ENCODE results near the gene TMEM235. TPM values are rescaled to one million over a fixed set of nuclear protein-coding genes. Genes with fewer than 3 reads are reported as not detected.

Gene TMEM235
- total and polyA plus RNA-seq, 2 experiments from 2014 or later = not detected

GRCh38 chr17:78202666-78203065 lies 28.8 kb upstream of the TMEM235 start (continued):
- no peak for TF ChIP-seq ZNF462 (CRISPR knock-in tag; IDR thresholded peaks at IDR 0.05)
- TF ChIP-seq ZNF114 (CRISPR knock-in tag; IDR thresholded peaks at IDR 0.05) = no peak

- no peaks in the 10 kb centered on the region for H3K36me3 ChIP-seq (ENCODE audit: insufficient read depth)
- H3K27ac ChIP-seq (ENCODE audit: low read depth) = no peak overlapping the region
- no peaks in the 10 kb centered on the region for H3K79me2 ChIP-seq (replicated peaks; ENCODE audit: insufficient read depth)
- DNase-seq (ENCODE audit: low spot score) = no peak
- Mint-ChIP-seq H3K27me3 (ENCODE audit: insufficient read depth, low read depth, poor library complexity) (peaks cover 3% of the 10 kb centered on the region), H3K9me3 (no peaks in the 10 kb centered on the region), H3K4me1 (no peaks in the 10 kb centered on the region), H3K36me3 (ENCODE audit: low read depth) (peaks cover 15% of the 10 kb centered on the region; the same call in 1 of the 3 replicates), H3K4me3 (no peak overlapping the region), H3K27ac (no peak overlapping the region)
- H3K4me3 ChIP-seq = no peak overlapping the region
- no peaks in the 10 kb centered on the region for H3F3A ChIP-seq (replicated peaks; ENCODE audit: low read depth)
- no peak overlapping the region for H3K4me2 ChIP-seq
- no peak for ATAC-seq
- no peak overlapping the region for H2AFZ ChIP-seq
- no peaks in the 10 kb centered on the region for H3K27me3 ChIP-seq (ENCODE audit: insufficient read depth)
- no peaks in the 10 kb centered on the region for H3K4me1 ChIP-seq (ENCODE audit: insufficient read depth)
- no peaks in the 10 kb centered on the region for H3K9me2 ChIP-seq (ENCODE audit: insufficient read depth)
- peaks cover 4% of the 10 kb centered on the region for H4K20me1 ChIP-seq (replicated peaks; ENCODE audit: insufficient read depth)
- TF ChIP-seq STAT1 (IDR thresholded peaks at IDR 0.05; ENCODE audit: unreplicated experiment) = no peak
- no peak for TF ChIP-seq ETS1 (IDR thresholded peaks at IDR 0.05)
- no peak for TF ChIP-seq ZNF331 (CRISPR knock-in tag; IDR thresholded peaks at IDR 0.05; ENCODE audit: low read depth)
- TF ChIP-seq ZNF114 (CRISPR knock-in tag; IDR thresholded peaks at IDR 0.05) = no peak
- TF ChIP-seq REST (IDR thresholded peaks at IDR 0.05; ENCODE audit: unreplicated experiment) = no peak
- no peak for TF ChIP-seq NANOG (IDR thresholded peaks at IDR 0.05; ENCODE audit: borderline replicate concordance)
- no peak for TF ChIP-seq CTCF (conservative IDR thresholded peaks at IDR 0.05; ENCODE audit: low read depth in 2 of 2)
- TF ChIP-seq CREB1 (CRISPR knock-in tag; IDR thresholded peaks at IDR 0.05; ENCODE audit: low read depth) = no peak
- no peak for TF ChIP-seq JUNB (IDR thresholded peaks at IDR 0.05; ENCODE audit: unreplicated experiment)
- no peak for TF ChIP-seq POLR2AphosphoS5 (IDR thresholded peaks at IDR 0.05; ENCODE audit: low read depth)
Observed at GRCh38 chr17:78204387-78205123, 26.9 kb upstream of the TMEM235 start.
